K562 (cell line): Measurements from ENCODE around the gene SPINK9. TPM values are rescaled to one million over a fixed set of nuclear protein-coding genes. Genes with fewer than 3 reads are reported as not detected.

Experiments
- ATAC-seq: fragments of 200-7000 bp; cut with Tn5 transposase; 3 replicates; pipeline ENCODE4 v1.9.1; 2020; ENCODE audit warnings: moderate library complexity
- BruUV-seq: library from RNA; stranded (reverse); fragments of 400-500 nt; replicated peaks from 2 replicates; lab custom pipeline; 2021; lab: Mats Ljungman, UMichigan
- CTCF ChIA-PET: fragments of 300-600 bp; formaldehyde crosslinking; extraction: SDS; loops from one replicate; lab custom pipeline; 2021; ENCODE audit warnings: low intra/inter-chr PET ratio; lab: Yijun Ruan, JAX
- POLR2A ChIA-PET: fragments of 300-600, 350-650 bp; sonication (Branson Sonifier 250); formaldehyde crosslinking; extraction: SDS; loops from one replicate; lab custom pipeline; 2021; ENCODE audit warnings: antibody characterized with exemption, inconsistent platforms; lab: Yijun Ruan, JAX
- DNase-seq, 4 experiments: peaks; one replicate each; pipeline versions ENCODE4 v3.0.0 to v3.0.0-alpha.2; 2011 to 2018; ENCODE audit warnings: low spot score in 3 of 4, mixed read lengths in 3 of 4; ENCODE audit errors: extremely low read depth in 1 of 4
- FAIRE-seq: peaks from 2 replicates; lab custom pipeline; 2011; peaks lifted over from hg19 to GRCh38; lab: Jason Lieb, UNC
- H2AFZ ChIP-seq: 2 replicates; pipeline ENCODE4 v1.6.0; 2011; ENCODE audit warnings: low read depth, low read length, control low read depth, inconsistent platforms
- H3K27ac ChIP-seq: fragments of 200-600 bp; 3 replicates; pipeline ENCODE4 v1.8.0; 2011; ENCODE audit warnings: low read depth, mild to moderate bottlenecking, control low read depth, inconsistent platforms, low read length, moderate library complexity, mixed read lengths; ENCODE audit errors: extremely low read depth
- H3K27me3 ChIP-seq, 2 experiments: fragments of 300-600 bp in 1 of 2; 2 replicates in 1 of 2; 3 replicates in 1 of 2; pipeline versions ENCODE4 v1.6.0 to v1.8.0; 2011; ENCODE audit warnings: inconsistent platforms in 2 of 2, low read length in 2 of 2, mild to moderate bottlenecking in 1 of 2, mixed read lengths in 1 of 2, moderate library complexity in 1 of 2; ENCODE audit not compliant: control insufficient read depth in 2 of 2, insufficient read depth in 2 of 2
- H3K36me3 ChIP-seq: fragments of 300-600 bp; 3 replicates; pipeline ENCODE4 v1.8.0; 2011; ENCODE audit warnings: mild to moderate bottlenecking, low read length, inconsistent platforms; ENCODE audit not compliant: control insufficient read depth, insufficient read depth
- H3K4me1 ChIP-seq, 2 experiments: fragments of 200-600 bp in 1 of 2; replicated peaks in 1 of 2; 2 replicates in 1 of 2; 3 replicates in 1 of 2; pipeline versions ENCODE4 v1.5.1 to v1.8.0; 2011; ENCODE audit warnings: inconsistent platforms in 2 of 2, low read length in 2 of 2, mild to moderate bottlenecking in 1 of 2, mixed read lengths in 1 of 2, moderate library complexity in 1 of 2; ENCODE audit not compliant: control insufficient read depth in 2 of 2, insufficient read depth in 2 of 2
- H3K4me2 ChIP-seq: 2 replicates; pipeline ENCODE4 v1.6.1; 2011; ENCODE audit warnings: low read length, control low read depth, inconsistent platforms, mixed read lengths; ENCODE audit not compliant: insufficient read depth
- H3K4me3 ChIP-seq: fragments of 200-600 bp; sonication (generic), shearing (Covaris generic); 2 replicates; pipeline ENCODE4 v1.5.1; 2016; ENCODE audit warnings: control low read depth, inconsistent platforms
- H3K79me2 ChIP-seq: fragments of 200-600 bp; 3 replicates; pipeline ENCODE4 v1.8.0; 2011; ENCODE audit warnings: low read length, inconsistent platforms; ENCODE audit not compliant: control insufficient read depth, insufficient read depth
- H3K9ac ChIP-seq, 2 experiments: 2 replicates each; pipeline versions ENCODE4 v1.6.0 to v1.6.1; 2011; ENCODE audit warnings: low read depth in 2 of 2, low read length in 2 of 2, control low read depth in 1 of 2, inconsistent platforms in 1 of 2, mild to moderate bottlenecking in 1 of 2, mixed read lengths in 1 of 2; ENCODE audit not compliant: insufficient read depth in 1 of 2
- H3K9me1 ChIP-seq: one replicate; pipeline ENCODE4 v1.6.0; 2011; ENCODE audit warnings: inconsistent platforms, mild to moderate bottlenecking, low read length, moderate library complexity; ENCODE audit not compliant: control insufficient read depth, insufficient read depth
- H3K9me3 ChIP-seq: replicated peaks from 2 replicates; pipeline ENCODE4 v1.5.1; 2011; ENCODE audit warnings: low read depth, low read length, inconsistent platforms; ENCODE audit not compliant: control insufficient read depth, insufficient read depth
- H4K20me1 ChIP-seq: replicated peaks from 2 replicates; pipeline ENCODE4 v1.6.1; 2011; ENCODE audit warnings: low read length, inconsistent platforms, mixed read lengths; ENCODE audit not compliant: control insufficient read depth, insufficient read depth
- ARID1B ChIP-seq: fragments of 450-650 bp; IDR thresholded peaks from 2 replicates; pipeline ENCODE4 v1.6.1; 2016; ENCODE audit warnings: antibody characterized with exemption, mild to moderate bottlenecking, inconsistent platforms
- ATF4 ChIP-seq: fragments of 450-650 bp; formaldehyde crosslinking; IDR thresholded peaks from 2 replicates; pipeline ENCODE4 v1.4.0; 2022; ENCODE audit warnings: mild to moderate bottlenecking, moderate library complexity
- BHLHE40 ChIP-seq: IDR thresholded peaks from 2 replicates; pipeline ENCODE4 v1.6.1; 2011; ENCODE audit warnings: low read length, improper control_type of control experiment
- HSF4 ChIP-seq: fragments of 250-450 bp; sonication (Bioruptor Pico); IDR thresholded peaks from 2 replicates; pipeline ENCODE4 v2.1.2; 2022; ENCODE audit warnings: mild to moderate bottlenecking, moderate library complexity, borderline replicate concordance
- LARP7 ChIP-seq: fragments of 450-650 bp; IDR thresholded peaks from 2 replicates; pipeline ENCODE4 v1.6.1; 2016
- MITF ChIP-seq: IDR thresholded peaks from 2 replicates; pipeline ENCODE4 v1.6.1; 2014; ENCODE audit warnings: antibody characterized with exemption
- MTA1 ChIP-seq: fragments of 450-650 bp; IDR thresholded peaks from 2 replicates; pipeline ENCODE4 v1.6.1; 2017; ENCODE audit warnings: borderline replicate concordance
- NONO ChIP-seq, 2 experiments: fragments of 200-400 bp in 1 of 2; fragments of 450-650 bp in 1 of 2; formaldehyde crosslinking in 1 of 2; IDR thresholded peaks; 2 replicates each; pipeline ENCODE4 v1.6.1; 2017; ENCODE audit warnings: low read depth in 2 of 2, mild to moderate bottlenecking in 2 of 2, moderate library complexity in 2 of 2, low read length in 1 of 2
- OTX1 ChIP-seq: fragments of 450-650 bp; formaldehyde crosslinking; IDR thresholded peaks from 2 replicates; pipeline ENCODE4 v1.4.0; 2022; ENCODE audit warnings: mild to moderate bottlenecking
- PBX2 ChIP-seq, 2 experiments: IDR thresholded peaks in 1 of 2; conservative IDR thresholded peaks in 1 of 2; 2 replicates each; pipeline ENCODE4 v1.6.1; 2016; ENCODE audit warnings: low read depth in 2 of 2, mild to moderate bottlenecking in 1 of 2, missing compliant biosample characterization in 1 of 2, missing genetic modification characterization in 1 of 2, moderate library complexity in 1 of 2
- POLR2A ChIP-seq: fragments of 450-650 bp; conservative IDR thresholded peaks from 2 replicates; pipeline ENCODE4 v1.6.1; 2016
- PRPF4 ChIP-seq: fragments of 200-400 bp; formaldehyde crosslinking; IDR thresholded peaks from one replicate; pipeline ENCODE4 v1.6.1; 2017; ENCODE audit warnings: low read length, low read depth, mild to moderate bottlenecking; ENCODE audit not compliant: insufficient read depth, poor library complexity, severe bottlenecking
- SRSF7 ChIP-seq: fragments of 200-400 bp; formaldehyde crosslinking; optimal IDR thresholded peaks from 2 replicates; pipeline ENCODE3; 2017; ENCODE audit warnings: mild to moderate bottlenecking, low read depth, low read length
- TCF7L2 ChIP-seq: fragments of 150-350 bp; IDR thresholded peaks from 2 replicates; pipeline ENCODE4 v1.6.1; 2016; ENCODE audit warnings: low read depth, mild to moderate bottlenecking, low read length, moderate library complexity
- ZNF224 ChIP-seq: sonication (generic); formaldehyde crosslinking; IDR thresholded peaks from 2 replicates; pipeline ENCODE4 v1.8.0; 2022; ENCODE audit warnings: mild to moderate bottlenecking, missing genetic modification reagents
- ZNF316 ChIP-seq: fragments of 450-650 bp; IDR thresholded peaks from 2 replicates; pipeline ENCODE4 v1.6.1; 2016
- ZNF79 ChIP-seq: fragments of 250-450 bp; sonication (Bioruptor Pico); IDR thresholded peaks from 2 replicates; pipeline ENCODE4 v1.4.0; 2020; ENCODE audit warnings: low read depth, mild to moderate bottlenecking, moderate library complexity
- in situ Hi-C: fragments of 300-500 bp; cut with MboI; formaldehyde crosslinking; loops from 4 replicates; pipeline ENCODE4 v1.15.0; 2018; ENCODE audit warnings: inconsistent platforms, mixed read lengths
- intact Hi-C: fragments of 100-400 bp; cut with micrococcal nuclease; formaldehyde crosslinking; loops from 2 replicates; pipeline ENCODE4 v1.14.2; 2022
- polyA plus RNA-seq, 8 experiments: library from polyadenylated mRNA; depleted of rRNA in 4 of 8; stranded (reverse) in 5 of 8; unstranded in 3 of 8; fragments of >200 nt; fragmentation: Nextera tagmentation in 2 of 8; fragmentation: Illumina TruSeq in 1 of 8; extraction: Ambion mirVana in 2 of 8; extraction: Trizol in 1 of 8; gene quantifications; 2 replicates each; pipeline versions ENCODE4 v1.2.1 to v1.2.3, GENCODE V29; 2011 to 2014; ENCODE audit warnings: inconsistent platforms in 1 of 8, missing spikeins in 1 of 8
- total RNA-seq, 7 experiments: library from RNA; depleted of rRNA in 6 of 7; stranded (reverse); fragments of >200 nt in 6 of 7; fragmentation: Illumina TruSeq in 2 of 7; extraction: Trizol in 2 of 7; gene quantifications; 2 replicates each; pipeline versions ENCODE4 v1.2.1 to v1.2.3, GENCODE V29; 2011 to 2021; ENCODE audit warnings: low replicate concordance in 1 of 7

SPINK9 gene
- total and polyA plus RNA-seq, 9 of the 15 experiments (the other 6 are each of a cell fraction or from before 2014, with no cell fraction given) = not detected

- TF ChIP-seq ZNF79 (CRISPR knock-in tag) (no peak), ATF4 (CRISPR knock-in tag) (no peak), SRSF7 (no peak), PBX2 (CRISPR knock-in tag; IDR thresholded peaks at IDR 0.05; ENCODE audit: low read depth) (no peak), PBX2 (tag; conservative IDR thresholded peaks at IDR 0.05; ENCODE audit: low read depth) (no peak), ARID1B (no peak), POLR2A (no peak), MTA1 (no peak), NONO (IDR thresholded peaks at IDR 0.05; ENCODE audit: low read depth in 2 of 2, low read length in 1 of 2) (no peak), ZNF224 (no peak), PRPF4 (no peak), TCF7L2 (no peak), OTX1 (CRISPR knock-in tag) (no peak), HSF4 (CRISPR knock-in tag) (no peak), MITF (no peak), LARP7 (no peak), BHLHE40 (no peak), ZNF316 (no peak)
- TF ChIP-seq, all 486 proteins: peak for 0
- Histone ChIP-seq H3K9me3 (no peaks in the 10 kb centered on the region), H3K9ac (no peak overlapping the region), H3K27me3 (no peaks in the 10 kb centered on the region; a peak in 1 of 5 replicates), H4K20me1 (no peaks in the 10 kb centered on the region), H3K36me3 (no peaks in the 10 kb centered on the region), H3K79me2 (no peaks in the 10 kb centered on the region), H3K9me1 (no peaks in the 10 kb centered on the region), H3K4me3 (no peak overlapping the region), H3K27ac (no peak overlapping the region), H3K4me2 (no peak overlapping the region), H2AFZ (no peak overlapping the region), H3K4me1 (no peaks in the 10 kb centered on the region)
- intact Hi-C loops (no loop called here), in situ Hi-C loops (loop anchor here (10.0 kb wide), 1 partner anchor 188 kb away; no protein-coding TSS in a partner anchor)
- DNase-seq = no peak
- ATAC-seq = no peak
- FAIRE-seq = no peak
- no TSS peak for BruUV-seq
- ChIA-PET CTCF (interaction anchor here (0.6 to 0.9 kb wide), 2 partner anchors 194 to 435 kb away, joined by 3 read pairs; no protein-coding TSS in a partner anchor), POLR2A (interaction anchor here (0.6 to 1.4 kb wide), 2 partner anchors 11 kb away, joined by 4 read pairs; partner anchors contain the start of gene FBXO38)
Observed at GRCh38 chr5:148372893-148373292, 37.5 kb downstream of the SPINK9 start.
